Testis (tissue), 2 donors: ENCODE data around the gene IFI27L2.

Experiments
- POLR2A ChIP-seq: fragments of 450-650 bp; IDR thresholded peaks from one replicate; pipeline ENCODE4 v1.6.1; 2017; ENCODE audit warnings: antibody characterized with exemption, mild to moderate bottlenecking, moderate library complexity
- TF ChIP-seq, protein P1 (sequence below), 3 experiments: fragments of 450-650 bp in 2 of 3; fragments of 200-600 bp in 1 of 3; sonication (generic) in 1 of 3; IDR thresholded peaks; one replicate each; pipeline ENCODE4 v1.5.1; 2016 to 2019; ENCODE audit warnings: antibody characterized with exemption in 3 of 3, mild to moderate bottlenecking in 2 of 3, moderate library complexity in 1 of 3

DNA sequence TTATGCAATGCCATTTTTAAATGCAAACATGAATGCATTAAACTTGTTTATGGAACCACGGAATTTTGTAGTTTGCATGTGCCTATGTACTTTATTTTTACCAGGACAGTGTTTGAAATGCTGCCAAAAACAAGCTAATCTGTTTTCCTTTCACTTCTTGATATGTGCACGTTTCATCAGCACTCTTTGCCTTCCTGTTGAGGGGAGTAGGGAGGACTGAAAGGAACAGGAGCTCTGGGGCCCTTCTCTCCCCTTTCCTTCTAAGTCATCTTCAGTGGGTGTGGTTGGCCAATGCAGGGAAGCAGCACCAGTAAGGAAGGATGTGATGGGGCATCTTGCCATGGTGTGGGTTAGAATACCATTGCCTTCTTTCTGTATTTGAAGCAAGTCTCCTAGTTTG, 32.6 kb upstream of the IFI27L2 start:
- no peak for TF ChIP-seq POLR2A
- TF ChIP-seq, protein P1, sequence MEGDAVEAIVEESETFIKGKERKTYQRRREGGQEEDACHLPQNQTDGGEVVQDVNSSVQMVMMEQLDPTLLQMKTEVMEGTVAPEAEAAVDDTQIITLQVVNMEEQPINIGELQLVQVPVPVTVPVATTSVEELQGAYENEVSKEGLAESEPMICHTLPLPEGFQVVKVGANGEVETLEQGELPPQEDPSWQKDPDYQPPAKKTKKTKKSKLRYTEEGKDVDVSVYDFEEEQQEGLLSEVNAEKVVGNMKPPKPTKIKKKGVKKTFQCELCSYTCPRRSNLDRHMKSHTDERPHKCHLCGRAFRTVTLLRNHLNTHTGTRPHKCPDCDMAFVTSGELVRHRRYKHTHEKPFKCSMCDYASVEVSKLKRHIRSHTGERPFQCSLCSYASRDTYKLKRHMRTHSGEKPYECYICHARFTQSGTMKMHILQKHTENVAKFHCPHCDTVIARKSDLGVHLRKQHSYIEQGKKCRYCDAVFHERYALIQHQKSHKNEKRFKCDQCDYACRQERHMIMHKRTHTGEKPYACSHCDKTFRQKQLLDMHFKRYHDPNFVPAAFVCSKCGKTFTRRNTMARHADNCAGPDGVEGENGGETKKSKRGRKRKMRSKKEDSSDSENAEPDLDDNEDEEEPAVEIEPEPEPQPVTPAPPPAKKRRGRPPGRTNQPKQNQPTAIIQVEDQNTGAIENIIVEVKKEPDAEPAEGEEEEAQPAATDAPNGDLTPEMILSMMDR (IDR thresholded peaks at IDR 0.05): no peak
